Ovary (tissue), 3 donors: ENCODE data around the gene GMPPB.

Experiments used
- EP300 ChIP-seq: sonication (generic); formaldehyde crosslinking; IDR thresholded peaks from one replicate; pipeline ENCODE4 v1.6.1; 2017; ENCODE audit warnings: antibody characterized with exemption
- POLR2A ChIP-seq: fragments of 450-650 bp; IDR thresholded peaks from one replicate; pipeline ENCODE4 v1.6.1; 2017; ENCODE audit warnings: antibody characterized with exemption, mild to moderate bottlenecking, moderate library complexity
- TF ChIP-seq, protein P1 (sequence below), 3 donors: fragments of 450-650 bp in 2 of 3; fragments of 200-600 bp in 1 of 3; IDR thresholded peaks; one replicate each; pipeline versions ENCODE4 v1.5.1 to v1.8.0; 2016 to 2022; ENCODE audit warnings: antibody characterized with exemption in 3 of 3, mild to moderate bottlenecking in 1 of 3
- donor health status: DM: no; HTN: no; CAD: no.

- no peak for TF ChIP-seq POLR2A
- TF ChIP-seq, protein P1, sequence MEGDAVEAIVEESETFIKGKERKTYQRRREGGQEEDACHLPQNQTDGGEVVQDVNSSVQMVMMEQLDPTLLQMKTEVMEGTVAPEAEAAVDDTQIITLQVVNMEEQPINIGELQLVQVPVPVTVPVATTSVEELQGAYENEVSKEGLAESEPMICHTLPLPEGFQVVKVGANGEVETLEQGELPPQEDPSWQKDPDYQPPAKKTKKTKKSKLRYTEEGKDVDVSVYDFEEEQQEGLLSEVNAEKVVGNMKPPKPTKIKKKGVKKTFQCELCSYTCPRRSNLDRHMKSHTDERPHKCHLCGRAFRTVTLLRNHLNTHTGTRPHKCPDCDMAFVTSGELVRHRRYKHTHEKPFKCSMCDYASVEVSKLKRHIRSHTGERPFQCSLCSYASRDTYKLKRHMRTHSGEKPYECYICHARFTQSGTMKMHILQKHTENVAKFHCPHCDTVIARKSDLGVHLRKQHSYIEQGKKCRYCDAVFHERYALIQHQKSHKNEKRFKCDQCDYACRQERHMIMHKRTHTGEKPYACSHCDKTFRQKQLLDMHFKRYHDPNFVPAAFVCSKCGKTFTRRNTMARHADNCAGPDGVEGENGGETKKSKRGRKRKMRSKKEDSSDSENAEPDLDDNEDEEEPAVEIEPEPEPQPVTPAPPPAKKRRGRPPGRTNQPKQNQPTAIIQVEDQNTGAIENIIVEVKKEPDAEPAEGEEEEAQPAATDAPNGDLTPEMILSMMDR (IDR thresholded peaks at IDR 0.05) = no peak
- TF ChIP-seq EP300 = no peak
Measured at GRCh38 chr3:49771340-49771938, 47.7 kb upstream of the GMPPB start.
